CD4-positive, alpha-beta T cell treated with Interleukin-21 for 1 hour (primary cell): ENCODE measurements around the gene BTRC.

Experiments used
- DNase-seq: peaks from one replicate; pipeline ENCODE4 v3.0.0-alpha.2; 2020

Gene BTRC

GRCh38 chr10:101446947-101447346, 93.0 kb downstream of the BTRC start:
- DNase-seq, result no peak

- DNase-seq, result no peak
Observed at GRCh38 chr10:101447477-101447876, 93.5 kb downstream of the BTRC start.

- DNase-seq, result no peak
Observed at GRCh38 chr10:101450277-101451080, 96.5 kb downstream of the BTRC start.

DNA sequence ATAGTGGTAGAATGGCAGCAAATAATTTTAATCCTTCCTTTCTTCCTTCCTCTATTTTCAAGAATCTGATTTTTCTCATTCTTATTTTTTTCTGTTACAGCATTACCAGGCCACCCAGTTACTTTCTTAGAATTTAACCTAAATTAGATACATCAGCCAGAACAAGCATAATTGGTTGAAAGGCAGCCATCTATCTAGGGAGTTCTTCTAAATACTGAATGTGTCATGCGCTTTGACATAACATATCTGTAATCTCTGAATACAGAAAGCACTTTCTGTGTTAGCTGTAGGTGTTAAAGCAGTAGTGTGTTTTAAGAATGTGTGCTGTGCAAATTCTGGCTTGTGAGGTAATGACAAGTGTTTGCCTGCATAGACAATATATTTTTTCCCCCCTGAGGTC, 97.3 kb downstream of the BTRC start:
- no peak for DNase-seq

DNA sequence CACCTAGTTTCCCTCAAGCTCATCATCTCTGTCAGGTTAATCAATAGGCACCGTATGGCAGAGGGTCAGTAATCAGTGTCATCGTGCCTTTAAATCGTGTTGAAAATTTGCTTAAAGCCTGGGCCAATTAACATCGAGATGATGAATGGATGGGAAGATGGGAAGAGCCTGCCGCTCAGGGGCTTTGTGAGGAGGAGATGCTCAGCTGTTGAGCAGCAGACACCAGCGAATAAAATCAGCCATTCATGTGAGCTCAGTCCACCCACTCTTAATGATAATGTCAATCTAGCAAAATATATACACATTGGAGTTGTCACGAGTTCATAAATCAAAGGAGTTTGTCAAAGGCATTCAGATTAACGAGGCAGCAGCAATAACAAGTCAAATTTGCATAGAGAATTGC, 97.7 kb downstream of the BTRC start:
- no peak for DNase-seq

- DNase-seq, result no peak
Observed at GRCh38 chr10:101452176-101452575, 98.2 kb downstream of the BTRC start.

DNA sequence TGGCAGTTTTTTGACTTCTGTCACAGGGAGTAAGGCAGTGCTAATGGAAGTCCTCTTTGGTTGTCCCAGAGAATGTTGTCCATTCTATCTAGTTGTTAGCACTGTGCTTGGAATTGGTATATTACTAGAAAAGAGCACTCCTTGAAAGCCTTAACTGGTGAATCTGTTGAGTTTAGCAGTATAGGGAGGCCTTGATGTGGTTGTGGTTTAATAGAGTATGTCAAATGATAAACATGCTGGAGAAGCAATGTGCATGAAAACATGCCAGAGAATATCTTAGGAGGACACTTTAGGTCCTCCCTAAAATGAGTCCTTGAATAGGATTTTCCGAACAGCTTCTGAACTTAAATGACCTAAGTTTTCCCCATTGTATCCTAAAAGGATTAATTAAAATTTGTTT, 98.6 kb downstream of the BTRC start:
- no peak for DNase-seq

DNA sequence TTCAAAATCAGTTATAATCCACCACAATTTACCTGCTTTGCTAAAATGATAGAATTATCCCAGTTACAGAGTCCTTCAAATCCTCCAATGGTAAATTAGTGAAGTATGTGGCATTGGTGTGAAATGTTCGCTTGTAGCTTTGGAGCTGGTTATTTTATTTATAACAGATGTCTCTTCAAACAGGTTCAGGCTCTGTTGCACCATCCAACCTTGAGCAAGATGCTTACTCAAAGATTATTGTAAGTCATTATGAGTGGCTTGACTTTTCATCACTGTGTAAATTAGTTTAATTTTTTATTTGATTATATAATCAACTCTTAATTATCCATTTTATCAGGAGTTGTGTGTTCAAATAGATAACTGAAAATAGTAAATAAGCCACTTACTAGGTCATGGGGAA, 99.4 kb downstream of the BTRC start:
- DNase-seq, result no peak

GRCh38 chr10:101453791-101454718, 100.1 kb downstream of the BTRC start:
- DNase-seq, result peak; percentile 8

GRCh38 chr10:101458869-101459268, 104.9 kb downstream of the BTRC start:
- DNase-seq, result no peak

DNA sequence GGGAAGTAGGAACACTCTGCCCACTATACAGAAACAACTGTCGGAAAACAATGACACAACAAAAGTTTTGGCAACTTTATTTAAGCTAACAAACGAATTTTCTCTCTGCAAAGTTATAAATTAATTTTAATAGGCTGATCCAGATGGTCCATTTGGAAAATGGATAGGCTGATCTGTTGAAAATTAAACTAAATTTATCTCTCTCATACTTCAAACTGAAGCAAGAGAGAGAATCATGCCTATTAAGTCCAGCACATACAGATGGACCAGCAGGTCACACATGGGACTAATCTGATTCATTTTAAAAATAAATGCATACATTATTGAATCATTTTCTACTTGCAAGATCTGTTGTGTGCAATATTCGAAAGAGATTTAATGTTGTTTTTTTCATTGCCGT, 110.1 kb downstream of the BTRC start:
- DNase-seq, result no peak

- no peak for DNase-seq
Observed at GRCh38 chr10:101464599-101464998, 110.6 kb downstream of the BTRC start.

DNA sequence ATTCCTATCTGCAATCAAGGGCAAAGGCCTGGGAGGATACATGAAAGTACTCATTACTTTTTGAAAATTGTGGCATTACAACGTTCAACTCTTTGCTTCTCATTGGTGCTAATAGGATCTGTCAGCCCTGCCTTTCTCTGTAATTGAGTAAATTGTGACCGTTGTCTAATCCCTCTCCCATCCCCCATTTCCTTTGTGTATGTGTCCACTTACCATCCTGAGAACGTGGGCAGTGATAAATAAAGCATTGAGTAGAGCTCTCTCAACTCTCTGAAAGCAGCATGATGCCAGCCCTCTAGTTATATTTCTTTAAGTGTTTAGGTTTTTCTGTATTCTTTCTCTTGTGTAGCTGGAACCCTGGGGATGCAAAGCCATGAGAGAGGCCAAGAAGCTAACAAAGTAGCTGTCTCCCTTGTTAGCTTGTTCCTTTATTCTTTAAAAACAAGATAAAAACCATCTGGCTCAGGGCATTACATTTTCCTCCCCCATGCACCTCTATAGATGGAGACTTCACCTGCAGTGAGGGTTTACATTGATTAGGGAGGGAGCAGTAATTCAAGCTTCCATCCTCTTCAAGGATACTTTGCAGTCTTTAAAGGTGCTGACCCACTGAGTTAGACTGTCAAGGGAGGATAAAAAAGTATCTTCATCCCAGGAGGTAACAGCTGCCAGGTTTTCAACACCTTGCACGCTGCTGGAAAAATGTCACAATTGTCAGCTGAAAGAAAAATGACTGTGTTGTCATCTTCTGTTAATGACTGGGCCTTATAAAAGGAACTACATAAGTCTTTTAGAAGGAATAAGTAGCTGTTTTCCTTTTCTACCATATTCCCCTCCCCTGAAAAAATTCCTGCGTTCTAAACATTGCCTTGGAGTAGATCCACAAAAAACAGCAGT, 112.3 kb downstream of the BTRC start:
- no peak for DNase-seq

DNA sequence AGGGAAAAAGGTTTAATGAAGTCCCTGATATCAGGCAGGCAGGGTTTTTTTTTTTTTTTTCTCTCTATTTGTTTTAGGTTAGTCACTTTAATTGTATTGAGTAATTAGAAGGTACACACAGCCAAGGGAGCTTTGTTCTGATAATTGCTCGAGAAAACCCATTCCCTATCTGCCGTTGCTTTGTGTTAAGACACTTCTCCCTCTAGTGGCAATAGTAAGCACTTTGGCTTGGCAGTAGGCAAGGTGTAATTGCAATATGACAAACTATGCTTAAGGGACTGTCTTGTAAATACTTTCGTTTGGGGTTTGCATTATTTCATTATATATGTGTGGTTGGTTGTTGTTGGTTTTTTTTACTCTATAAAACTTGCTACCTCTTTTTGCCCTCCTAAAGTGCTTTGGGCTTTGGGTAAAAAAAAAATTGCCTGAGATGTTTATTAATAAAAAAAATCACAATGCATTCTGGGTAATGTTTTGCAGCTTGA, 113.4 kb downstream of the BTRC start:
- peak; percentile 70 for DNase-seq

- no peak for DNase-seq
Observed at GRCh38 chr10:101468159-101468558, 114.2 kb downstream of the BTRC start.

DNA sequence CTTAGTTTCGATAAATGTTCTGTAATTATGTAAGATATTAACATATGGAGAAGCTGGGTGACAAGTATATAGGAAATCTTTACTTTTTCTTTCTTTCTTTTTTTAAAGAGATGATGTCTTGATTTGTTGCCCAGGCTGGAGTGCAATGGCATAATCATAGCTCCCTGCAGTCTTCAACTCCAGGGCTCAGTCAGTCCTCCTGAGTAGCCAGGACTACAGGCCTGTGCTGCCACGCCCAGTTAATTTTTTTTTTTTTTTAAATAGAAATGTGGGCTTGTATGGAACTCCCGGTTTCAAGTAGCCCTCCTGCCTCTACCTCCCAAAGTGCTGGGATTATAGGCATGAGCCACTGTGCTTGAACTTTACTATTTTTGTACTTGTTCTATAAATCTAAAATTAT, 122.4 kb downstream of the BTRC start:
- DNase-seq, result no peak

DNA sequence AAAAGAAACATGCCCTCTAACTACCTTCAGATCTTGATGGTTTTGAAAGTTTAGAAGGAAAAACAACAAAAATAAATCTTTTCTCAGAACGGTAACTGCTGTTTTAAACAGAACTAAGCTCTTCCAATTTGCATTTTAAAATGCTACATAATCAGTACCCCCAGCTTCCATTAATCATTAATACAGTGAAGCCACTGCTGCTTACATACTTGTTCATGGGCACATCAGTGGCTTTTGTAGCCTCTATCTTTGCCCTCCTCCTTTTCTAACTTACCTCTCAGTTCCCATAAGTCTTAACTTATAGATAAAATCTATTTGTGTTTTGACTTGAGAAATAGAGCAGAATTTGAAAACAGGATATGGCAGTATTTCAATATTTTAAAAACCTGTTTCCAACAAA, 125.0 kb downstream of the BTRC start:
- DNase-seq, result no peak

DNA sequence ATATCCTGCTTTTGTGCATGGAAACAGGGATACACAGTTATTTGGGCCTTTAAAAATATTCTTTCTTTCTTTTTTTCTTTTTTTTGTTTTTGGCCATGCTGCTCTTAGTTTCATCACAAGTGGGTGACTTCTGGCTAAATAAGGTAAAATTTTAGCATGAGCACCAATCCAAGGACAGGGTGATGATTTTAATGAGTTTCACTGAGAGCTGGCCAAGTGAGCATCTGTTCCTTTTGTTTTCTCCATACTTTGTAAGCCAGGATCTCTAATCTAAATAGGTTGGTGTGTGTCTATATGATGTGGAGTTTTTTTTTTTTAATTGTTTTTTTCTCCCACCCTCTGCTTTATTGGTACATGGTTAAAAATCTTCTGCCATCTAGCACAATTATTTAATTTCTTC, 127.3 kb downstream of the BTRC start:
- no peak for DNase-seq

- no peak for DNase-seq
Observed at GRCh38 chr10:101482568-101482967, 128.6 kb downstream of the BTRC start.

- DNase-seq, result no peak
Observed at GRCh38 chr10:101484175-101484745, 130.3 kb downstream of the BTRC start.

GRCh38 chr10:101485207-101485606, 131.2 kb downstream of the BTRC start:
- DNase-seq, result no peak
